IMR-90 (cell line): Measurements from ENCODE around the gene TNK2. TPM values are rescaled to one million over a fixed set of nuclear protein-coding genes. Genes with fewer than 3 reads are reported as not detected.

Experiments used
- ATAC-seq: fragments of 200-7000 bp; cut with Tn5 transposase; 2 replicates; pipeline ENCODE4 v1.9.1; 2020; ENCODE audit warnings: low read depth, mild to moderate bottlenecking, moderate library complexity
- BruUV-seq: library from RNA; stranded (reverse); fragments of 400-500 nt; replicated peaks from 2 replicates; lab custom pipeline; 2021; lab: Mats Ljungman, UMichigan
- CTCF ChIA-PET: fragments of 300-600 bp; formaldehyde crosslinking; extraction: SDS; loops from one replicate; lab custom pipeline; 2021; ENCODE audit warnings: antibody characterized with exemption; lab: Yijun Ruan, JAX
- POLR2A ChIA-PET: fragments of 300-600 bp; sonication (Branson Sonifier 250); formaldehyde crosslinking; loops from one replicate; lab custom pipeline; 2022; ENCODE audit warnings: antibody characterized with exemption; ENCODE audit not compliant: unreplicated experiment; lab: Charles Lee
- DNase-seq: peaks from one replicate; pipeline ENCODE4 v3.0.0; 2013
- H2AFZ ChIP-seq: replicated peaks from 2 replicates; pipeline ENCODE3; 2013; ENCODE audit warnings: low read length, mild to moderate bottlenecking; ENCODE audit not compliant: poor library complexity
- H2AK5ac ChIP-seq: 2 replicates; pipeline ENCODE4 v1.6.1; 2013; ENCODE audit warnings: low read depth, low read length, inconsistent platforms
- H2AK9ac ChIP-seq: replicated peaks from 2 replicates; pipeline ENCODE3; 2013; ENCODE audit warnings: mild to moderate bottlenecking, low read depth, low read length, moderate library complexity; ENCODE audit not compliant: poor library complexity
- H2BK120ac ChIP-seq: 2 replicates; pipeline ENCODE4 v1.6.1; 2013; ENCODE audit warnings: low read depth, low read length, inconsistent platforms
- H2BK15ac ChIP-seq: 3 replicates; pipeline ENCODE4 v1.6.1; 2013; ENCODE audit warnings: low read depth, low read length, inconsistent platforms
- H2BK20ac ChIP-seq: 2 replicates; pipeline ENCODE4 v1.6.1; 2013; ENCODE audit warnings: low read depth, mild to moderate bottlenecking, inconsistent platforms, low read length, moderate library complexity
- H2BK5ac ChIP-seq: 2 replicates; pipeline ENCODE4 v1.6.1; 2013; ENCODE audit warnings: mild to moderate bottlenecking, low read depth, low read length, inconsistent platforms; ENCODE audit not compliant: poor library complexity, severe bottlenecking
- H3K14ac ChIP-seq: replicated peaks from 2 replicates; pipeline ENCODE4 v1.6.1; 2013; ENCODE audit warnings: low read depth, low read length, inconsistent platforms
- H3K18ac ChIP-seq: 2 replicates; pipeline ENCODE4 v1.6.1; 2013; ENCODE audit warnings: low read depth, low read length, control low read depth
- H3K23ac ChIP-seq: 2 replicates; pipeline ENCODE4 v1.6.1; 2013; ENCODE audit warnings: low read depth, low read length, inconsistent platforms
- H3K27ac ChIP-seq: 2 replicates; pipeline ENCODE4 v1.5.1; 2013; ENCODE audit warnings: mild to moderate bottlenecking, control low read depth, low read length; ENCODE audit not compliant: insufficient read depth
- H3K27me3 ChIP-seq: 2 replicates; pipeline ENCODE4 v1.6.1; 2013; ENCODE audit warnings: low read length; ENCODE audit not compliant: control insufficient read depth, insufficient read depth
- H3K36me3 ChIP-seq: 2 replicates; pipeline ENCODE4 v1.6.1; 2013; ENCODE audit warnings: low read length, mixed read lengths; ENCODE audit not compliant: control insufficient read depth, insufficient read depth
- H3K4ac ChIP-seq: 2 replicates; pipeline ENCODE4 v1.6.1; 2013; ENCODE audit warnings: low read depth, low read length, inconsistent platforms
- H3K4me1 ChIP-seq: 2 replicates; pipeline ENCODE4 v1.6.1; 2013; ENCODE audit warnings: low read length, mixed read lengths; ENCODE audit not compliant: control insufficient read depth, insufficient read depth
- H3K4me2 ChIP-seq: 2 replicates; pipeline ENCODE4 v1.6.1; 2013; ENCODE audit warnings: low read depth, mild to moderate bottlenecking, control low read depth, low read length, moderate library complexity
- H3K4me3 ChIP-seq: 2 replicates; pipeline ENCODE4 v1.5.1; 2013; ENCODE audit warnings: low read depth, mild to moderate bottlenecking, control low read depth, low read length, moderate library complexity; ENCODE audit not compliant: insufficient read depth
- H3K56ac ChIP-seq: 2 replicates; pipeline ENCODE4 v1.6.1; 2013; ENCODE audit warnings: low read length, inconsistent platforms; ENCODE audit not compliant: insufficient read depth; ENCODE audit errors: extremely low read depth
- H3K79me1 ChIP-seq, 2 experiments: 2 replicates each; pipeline ENCODE4 v1.6.1; 2013; ENCODE audit warnings: low read length in 2 of 2, inconsistent platforms in 1 of 2, low read depth in 1 of 2
- H3K9ac ChIP-seq: 2 replicates; pipeline ENCODE4 v1.6.1; 2013; ENCODE audit warnings: low read depth, low read length, control low read depth
- H3K9me1 ChIP-seq: 2 replicates; pipeline ENCODE4 v1.6.1; 2013; ENCODE audit warnings: low read length, inconsistent platforms; ENCODE audit not compliant: insufficient read depth
- H3K9me3 ChIP-seq: 2 replicates; pipeline ENCODE4 v1.6.1; 2013; ENCODE audit warnings: low read length; ENCODE audit not compliant: control insufficient read depth, insufficient read depth
- H4K20me1 ChIP-seq: 2 replicates; pipeline ENCODE4 v1.6.1; 2013; ENCODE audit warnings: low read length, inconsistent platforms; ENCODE audit not compliant: insufficient read depth
- H4K5ac ChIP-seq: 2 replicates; pipeline ENCODE4 v1.6.1; 2013; ENCODE audit warnings: mild to moderate bottlenecking, low read depth, low read length, control low read depth
- H4K8ac ChIP-seq, 2 experiments: 2 replicates each; pipeline ENCODE4 v1.6.1; 2013; ENCODE audit warnings: low read depth in 2 of 2, low read length in 2 of 2, control low read depth in 1 of 2, inconsistent platforms in 1 of 2
- H4K91ac ChIP-seq: 2 replicates; pipeline ENCODE4 v1.6.1; 2013; ENCODE audit warnings: low read depth, low read length, inconsistent platforms; ENCODE audit not compliant: insufficient read depth
- MAZ ChIP-seq: IDR thresholded peaks from 2 replicates; pipeline ENCODE4 v1.6.1; 2012; ENCODE audit warnings: low read depth, mild to moderate bottlenecking, low read length, improper control_type of control experiment, moderate library complexity, borderline replicate concordance
- RAD21 ChIP-seq: IDR thresholded peaks from 2 replicates; pipeline ENCODE4 v1.6.1; 2012; ENCODE audit warnings: low read length, improper control_type of control experiment
- RCOR1 ChIP-seq: IDR thresholded peaks from 2 replicates; pipeline ENCODE4 v1.6.1; 2012; ENCODE audit warnings: mild to moderate bottlenecking, low read length, improper control_type of control experiment; ENCODE audit not compliant: insufficient replicate concordance
- WGBS, 2 experiments: methylation state at CpG; one replicate each; pipeline versions ENCODE4 v1.1.5 to v1.1.7; 2013; ENCODE audit warnings: missing lambda C conversion rate in 2 of 2; ENCODE audit not compliant: insufficient read length in 1 of 2; ENCODE audit errors: extremely low coverage in 2 of 2; 5-methylcytosine and 5-hydroxymethylcytosine counted together
- dilution Hi-C: fragments of 300-500 bp; cut with HindIII; formaldehyde crosslinking; loops from one replicate; pipeline ENCODE4 v1.14.3; 2018; ENCODE audit warnings: low sequenced_read_pairs; ENCODE audit not compliant: unreplicated experiment
- in situ Hi-C: fragments of 300-500 bp; cut with MboI; formaldehyde crosslinking; loops from 3 replicates; pipeline ENCODE4 v1.14.3; 2019; ENCODE audit warnings: low sequenced_read_pairs, inconsistent platforms, mixed read lengths
- intact Hi-C: fragments of 100-400 bp; cut with micrococcal nuclease; formaldehyde crosslinking; loops from 2 replicates; pipeline ENCODE4 v1.10.0; 2022
- polyA plus RNA-seq, 3 experiments: library from polyadenylated mRNA; depleted of rRNA; stranded (reverse); fragments of >200 nt; gene quantifications; 2 replicates each; pipeline ENCODE4 v1.2.3, GENCODE V29; 2012; ENCODE audit warnings: low replicate concordance in 1 of 3
- total RNA-seq: library from RNA; depleted of rRNA; stranded (reverse); fragments of >200 nt; gene quantifications from 2 replicates; pipeline ENCODE4 v1.2.3, GENCODE V29; 2012
- TF ChIP-seq, protein P1 (sequence below): conservative IDR thresholded peaks from 2 replicates; pipeline ENCODE4 v1.5.1; 2012; ENCODE audit warnings: mild to moderate bottlenecking, low read depth, low read length, improper control_type of control experiment

TNK2 gene
- total and polyA plus RNA-seq, 2 of the 4 experiments (the other 2 are of a cell fraction), result 2.2 to 13.8 TPM

DNA sequence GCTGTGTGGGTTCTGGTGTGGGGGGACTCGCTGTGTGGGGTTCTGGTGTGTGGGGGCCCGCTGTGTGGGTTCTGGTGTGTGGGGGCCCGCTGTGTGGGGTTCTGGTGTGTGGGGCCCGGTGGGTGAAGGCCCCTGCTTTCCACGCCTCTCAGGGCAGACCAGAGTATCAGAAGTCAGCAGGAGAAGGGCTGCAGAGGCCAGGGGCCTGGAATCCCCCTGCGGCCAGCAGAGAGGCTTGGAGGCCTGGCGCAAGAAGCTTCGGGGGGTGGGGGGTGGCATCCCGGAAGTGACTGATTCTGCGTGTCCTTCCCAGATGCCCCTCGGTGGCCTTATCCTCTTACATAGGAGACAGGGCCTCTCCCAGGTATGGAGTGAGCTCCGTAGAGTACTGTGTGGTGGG is 37.4 kb downstream of the TNK2 start:
- Histone ChIP-seq H4K5ac (no peak overlapping the region), H3K79me1 (peaks cover 0 to 9% of the 10 kb centered on the region in 2 experiments; a peak in 1 of 4 replicates), H3K4me3 (no peak overlapping the region), H2BK15ac (no peak overlapping the region), H3K9ac (no peak overlapping the region), H3K27me3 (no peaks in the 10 kb centered on the region), H3K4me1 (no peaks in the 10 kb centered on the region), H3K9me1 (no peaks in the 10 kb centered on the region), H2AK5ac (no peak overlapping the region), H4K91ac (no peak overlapping the region), H3K23ac (no peak overlapping the region), H3K27ac (no peak overlapping the region), H2BK5ac (no peak overlapping the region), H3K9me3 (no peaks in the 10 kb centered on the region), H2BK120ac (no peak overlapping the region), H2BK20ac (no peak overlapping the region), H3K56ac (no peak overlapping the region), H3K4ac (no peak overlapping the region), H4K20me1 (no peaks in the 10 kb centered on the region), H2AFZ (no peak overlapping the region), H3K36me3 (peaks cover 27% of the 10 kb centered on the region; the same call in 1 of the 2 replicates), H3K4me2 (no peak overlapping the region), H2AK9ac (peak overlapping the region; percentile 16), H3K14ac (no peak overlapping the region), H3K18ac (no peak overlapping the region), H4K8ac (no peak overlapping the region)
- no peak for TF ChIP-seq RAD21
- TF ChIP-seq MAZ, result no peak
- TF ChIP-seq, protein P1, sequence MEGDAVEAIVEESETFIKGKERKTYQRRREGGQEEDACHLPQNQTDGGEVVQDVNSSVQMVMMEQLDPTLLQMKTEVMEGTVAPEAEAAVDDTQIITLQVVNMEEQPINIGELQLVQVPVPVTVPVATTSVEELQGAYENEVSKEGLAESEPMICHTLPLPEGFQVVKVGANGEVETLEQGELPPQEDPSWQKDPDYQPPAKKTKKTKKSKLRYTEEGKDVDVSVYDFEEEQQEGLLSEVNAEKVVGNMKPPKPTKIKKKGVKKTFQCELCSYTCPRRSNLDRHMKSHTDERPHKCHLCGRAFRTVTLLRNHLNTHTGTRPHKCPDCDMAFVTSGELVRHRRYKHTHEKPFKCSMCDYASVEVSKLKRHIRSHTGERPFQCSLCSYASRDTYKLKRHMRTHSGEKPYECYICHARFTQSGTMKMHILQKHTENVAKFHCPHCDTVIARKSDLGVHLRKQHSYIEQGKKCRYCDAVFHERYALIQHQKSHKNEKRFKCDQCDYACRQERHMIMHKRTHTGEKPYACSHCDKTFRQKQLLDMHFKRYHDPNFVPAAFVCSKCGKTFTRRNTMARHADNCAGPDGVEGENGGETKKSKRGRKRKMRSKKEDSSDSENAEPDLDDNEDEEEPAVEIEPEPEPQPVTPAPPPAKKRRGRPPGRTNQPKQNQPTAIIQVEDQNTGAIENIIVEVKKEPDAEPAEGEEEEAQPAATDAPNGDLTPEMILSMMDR, result no peak
- no peak for TF ChIP-seq RCOR1
- ChIA-PET CTCF (interaction anchor here (0.7 to 1.3 kb wide), 2 partner anchors 12 to 24 kb away, joined by 3 to 4 read pairs; no protein-coding TSS in a partner anchor), POLR2A (no interaction called here)
- no TSS peak for BruUV-seq
- ATAC-seq (no peak), DNase-seq (no peak)
- 100% methylated on average over 3 of the region's 12 CpGs; no CpG with 5 or more reads in 1 of the 2 experiments for WGBS, 2 experiments
- in situ Hi-C loops, result no loop called here
- intact Hi-C loops, result no loop called here
- dilution Hi-C loops, result no loop called here
